MV-4-11 (cell line): ENCODE measurements around the gene ARMH2.
"Not testable (repeated sequence)": the region's sequence is repeated elsewhere in the genome, so short reads cannot be mapped to it uniquely, and the experiment has no call there.

ENCODE experiments used
- DNase-seq: peaks from one replicate; lab custom pipeline; 2025; lab: John Stamatoyannopoulos, UW

The ARMH2 gene

DNA sequence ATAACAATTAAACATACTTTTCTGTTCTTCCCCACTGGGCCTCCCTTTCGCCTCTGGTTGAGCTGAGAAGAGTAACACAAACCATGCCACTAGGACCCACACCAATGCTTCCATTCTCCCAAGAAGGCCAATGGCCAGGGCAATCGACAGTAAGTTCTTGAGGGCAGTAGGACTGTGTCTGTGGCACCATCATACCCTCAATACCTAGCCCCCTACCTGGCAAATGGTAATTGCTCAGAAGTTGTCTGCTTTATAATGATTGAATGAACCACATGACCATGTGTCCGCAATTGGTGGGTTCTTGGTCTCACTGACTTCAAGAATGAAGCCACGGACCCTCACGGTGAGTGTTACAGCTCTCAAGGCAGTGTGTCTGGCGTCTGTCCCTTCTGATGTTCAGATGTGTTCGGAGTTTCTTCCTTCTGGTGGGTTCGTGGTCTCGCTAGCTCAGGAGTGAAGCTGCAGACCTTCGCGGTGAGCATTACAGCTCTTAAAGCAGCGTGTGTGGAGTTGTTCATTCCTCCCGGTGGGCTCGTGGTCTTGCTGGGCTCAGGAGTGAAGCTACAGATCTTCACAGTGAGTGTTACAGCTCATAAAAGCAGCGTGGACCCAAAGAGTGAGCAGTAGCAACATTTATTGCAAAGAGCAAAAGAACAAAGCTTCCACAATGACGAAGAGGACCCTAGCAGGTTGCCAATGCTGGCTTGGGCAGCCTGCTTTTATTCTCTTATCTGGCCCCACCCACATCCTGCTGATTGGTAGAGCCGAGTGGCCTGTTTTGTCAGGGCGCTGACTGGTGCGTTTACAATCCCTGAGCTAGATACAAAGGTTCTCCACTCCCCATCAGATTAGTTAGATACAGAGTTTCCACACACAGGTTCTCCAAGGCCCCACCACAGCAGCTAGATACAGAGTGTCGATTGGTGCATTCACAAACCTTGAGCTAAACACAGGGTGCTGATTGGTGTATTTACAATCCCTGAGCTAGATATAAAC is 33.6 kb downstream of the ARMH2 start:
- not testable (repeated sequence) for DNase-seq

GRCh38 chr6:24763578-24763977 is 35.1 kb downstream of the ARMH2 start:
- no peak for DNase-seq

DNA sequence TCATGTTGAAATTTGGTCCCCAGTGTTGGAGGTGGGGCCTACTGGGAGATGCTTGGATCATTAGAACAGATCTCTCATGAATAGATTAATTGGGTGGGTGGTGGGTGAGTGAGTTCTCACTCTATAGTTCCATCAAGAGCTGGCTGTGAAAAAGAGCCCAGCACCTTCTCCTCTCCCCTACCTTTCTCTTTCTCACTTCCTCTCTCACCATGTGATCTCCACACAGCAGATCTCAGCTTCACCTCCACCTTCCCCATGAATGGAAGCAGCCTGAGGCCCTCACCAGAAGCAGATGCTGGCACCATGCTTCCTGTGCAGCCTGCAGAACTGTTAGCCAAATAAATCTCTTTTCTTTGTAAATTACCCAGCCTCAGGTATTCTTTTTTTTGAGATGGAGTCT is 36.9 kb downstream of the ARMH2 start:
- no peak for DNase-seq

DNA sequence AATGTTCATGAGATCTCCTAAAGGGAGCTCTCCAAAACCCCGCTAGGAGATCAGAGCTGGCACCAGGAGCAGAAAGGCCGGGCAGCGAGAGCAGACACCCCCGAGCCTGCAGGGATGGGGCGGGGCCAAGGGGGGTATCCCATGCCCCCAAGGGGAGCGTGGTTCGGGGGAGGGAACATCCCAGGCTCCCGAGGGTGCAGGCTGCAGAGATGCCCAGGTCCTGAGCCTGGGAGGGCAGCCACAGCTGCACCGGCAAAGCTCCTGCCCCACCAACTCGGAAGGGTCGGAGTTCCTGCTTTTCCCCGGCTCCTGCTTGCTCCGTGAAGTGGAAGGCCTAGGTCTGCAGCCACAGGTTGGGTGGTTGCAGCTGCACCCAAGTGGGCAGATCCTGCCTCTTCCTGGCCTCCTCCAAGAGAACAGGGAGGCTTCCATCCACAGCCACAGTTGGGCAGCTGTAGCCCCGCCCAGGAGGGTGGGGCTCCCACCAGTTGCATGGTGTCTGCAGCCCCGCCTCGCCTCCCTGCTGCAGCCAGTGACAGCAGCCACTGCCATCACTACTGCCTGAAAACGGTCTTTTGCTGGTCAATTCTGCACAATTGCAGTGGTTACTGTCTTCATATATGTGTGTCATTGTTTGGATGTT is 37.4 kb downstream of the ARMH2 start:
- DNase-seq: no peak

- DNase-seq: no peak
Observed at GRCh38 chr6:24760210-24760609, 38.5 kb downstream of the ARMH2 start.

DNA sequence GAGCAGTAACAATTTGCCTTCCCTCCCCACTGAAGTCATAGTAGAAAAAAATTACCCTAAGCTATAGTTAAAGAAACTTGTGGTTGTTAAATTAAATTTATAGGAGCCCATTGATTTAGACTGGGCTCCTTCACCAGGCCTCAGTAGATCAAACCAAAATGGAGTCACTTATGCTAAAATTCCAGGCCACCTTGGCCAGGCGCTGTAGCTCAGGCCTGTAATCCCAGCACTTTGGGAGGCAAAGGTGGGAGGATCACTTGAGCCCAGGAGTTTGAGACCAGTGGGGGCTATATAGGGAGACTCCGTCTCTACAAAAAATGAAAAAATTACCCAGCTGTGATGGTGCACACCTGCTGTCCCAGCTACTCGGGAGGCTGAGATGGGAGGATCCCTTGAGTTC is 39.0 kb downstream of the ARMH2 start:
- no peak for DNase-seq

GRCh38 chr6:24757611-24758010 is 41.1 kb downstream of the ARMH2 start:
- DNase-seq: peak; percentile 46

GRCh38 chr6:24755279-24755678 is 43.4 kb downstream of the ARMH2 start:
- DNase-seq: no peak

DNA sequence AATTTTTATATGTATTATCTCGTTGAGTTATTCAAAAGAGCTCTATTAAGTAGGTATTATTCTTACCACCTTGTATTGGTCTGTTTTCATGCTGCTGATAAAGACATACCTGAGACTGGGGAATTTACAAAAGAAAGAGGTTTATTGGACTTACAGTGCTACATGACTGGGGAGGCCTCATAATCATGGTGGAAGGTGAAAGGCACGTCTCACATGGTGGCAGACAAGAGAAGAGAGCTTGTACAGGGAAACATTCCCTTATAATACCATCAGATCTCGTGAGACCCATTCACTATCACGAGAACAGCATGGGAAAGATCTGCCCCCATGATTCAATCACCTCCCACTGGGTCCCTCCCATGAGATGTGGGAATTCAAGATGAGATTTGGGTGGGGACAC is 44.3 kb downstream of the ARMH2 start:
- DNase-seq: not testable (repeated sequence)

DNA sequence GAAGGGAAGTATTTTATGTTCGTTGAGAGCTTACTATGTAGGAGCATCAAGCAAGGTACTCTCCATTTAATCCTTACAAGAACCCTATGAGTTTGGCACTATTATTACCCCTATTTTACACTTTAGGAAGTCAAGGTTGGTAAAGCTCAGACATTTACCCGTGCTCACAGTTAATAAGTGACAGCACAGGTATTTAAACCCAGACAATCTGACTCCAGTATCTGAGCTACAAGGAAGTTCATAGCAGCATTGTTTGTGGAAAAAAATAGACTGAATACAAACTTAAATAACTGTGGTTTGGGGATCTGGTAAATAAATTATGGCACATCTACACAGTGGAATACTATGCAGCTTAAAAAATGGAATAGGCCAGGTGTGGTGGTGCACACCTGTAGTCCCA is 45.2 kb downstream of the ARMH2 start:
- no peak for DNase-seq

GRCh38 chr6:24752917-24753492 is 45.7 kb downstream of the ARMH2 start:
- no peak for DNase-seq

DNA sequence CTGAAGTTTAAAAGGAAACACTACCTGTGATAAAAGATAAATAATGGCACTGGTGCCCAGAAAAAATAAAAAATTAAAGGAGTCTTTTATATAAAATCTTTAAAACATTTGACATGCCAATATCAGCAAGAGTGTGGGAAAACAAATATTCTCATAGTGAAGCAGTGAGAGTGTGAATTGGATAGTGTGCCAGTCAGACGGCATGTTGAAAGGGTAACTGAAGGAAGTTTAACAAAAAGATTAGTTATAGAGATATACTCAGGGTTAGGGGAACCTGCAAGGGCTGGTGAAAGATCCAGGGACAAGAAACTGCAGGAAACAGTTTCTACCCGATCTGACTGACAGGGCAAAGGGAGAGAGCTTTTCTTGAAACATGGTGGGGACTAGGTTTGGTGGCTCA is 46.2 kb downstream of the ARMH2 start:
- DNase-seq: no peak

DNA sequence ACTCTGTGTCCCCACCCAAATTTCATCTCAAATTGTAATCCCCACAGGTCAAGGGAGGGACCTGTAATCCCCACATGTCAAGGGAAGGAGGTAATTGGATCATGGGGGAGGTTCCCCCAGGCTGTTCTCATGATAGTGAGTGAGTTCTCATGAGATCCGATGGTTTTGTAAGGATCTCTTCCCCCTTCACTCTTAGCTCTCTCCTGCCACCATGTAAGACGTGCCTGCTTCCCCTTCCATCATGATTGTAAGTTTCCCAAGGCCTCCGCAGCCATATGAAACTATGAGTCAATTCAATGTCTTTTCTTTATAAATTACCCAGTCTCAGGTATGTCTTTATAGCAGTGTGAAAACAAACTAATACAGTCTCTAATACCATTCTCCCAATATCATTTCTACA is 47.8 kb downstream of the ARMH2 start:
- DNase-seq: not testable (repeated sequence)

GRCh38 chr6:24749297-24749696 is 49.4 kb downstream of the ARMH2 start:
- DNase-seq: peak; percentile 62
